ENCODE results near the gene MZT2A.
A peak's percentile ranks its signal among the peaks of the same experiment; 100 is the strongest.
"Not testable (repeated sequence)": the region's sequence is repeated elsewhere in the genome, so short reads cannot be mapped to it uniquely, and the experiment has no call there.

The MZT2A gene

DNA sequence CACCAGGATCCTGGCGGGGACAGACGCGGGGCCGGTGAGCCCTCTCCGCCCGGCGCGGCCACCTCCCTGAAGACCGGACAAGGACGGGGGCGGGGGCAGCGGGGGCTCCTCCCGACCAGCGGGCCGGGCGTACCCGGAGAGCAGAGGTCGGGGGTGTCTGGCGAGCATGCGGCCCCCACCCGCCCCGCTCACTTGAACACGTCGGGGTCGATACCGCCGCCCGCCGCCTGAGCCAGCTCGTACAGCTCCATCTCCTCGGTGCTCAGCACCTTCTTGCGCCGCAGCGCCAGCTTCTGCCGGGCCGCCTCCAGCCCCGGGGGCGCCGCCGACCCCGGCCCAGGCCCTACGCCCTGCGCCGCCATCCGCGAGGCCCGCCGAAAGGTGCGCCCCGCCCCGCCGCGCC lies at the start of gene MZT2A:
TSS of gene MZT2A (minus strand) at position 383 of the 403 bp plus-strand sequence. CDS start at position 362, 21 bp downstream.
- DNase-seq = not testable (repeated sequence)

- not testable (repeated sequence) for DNase-seq
Measured at GRCh38 chr2:131538856-131539255, 46.7 kb upstream of the MZT2A start.

DNA sequence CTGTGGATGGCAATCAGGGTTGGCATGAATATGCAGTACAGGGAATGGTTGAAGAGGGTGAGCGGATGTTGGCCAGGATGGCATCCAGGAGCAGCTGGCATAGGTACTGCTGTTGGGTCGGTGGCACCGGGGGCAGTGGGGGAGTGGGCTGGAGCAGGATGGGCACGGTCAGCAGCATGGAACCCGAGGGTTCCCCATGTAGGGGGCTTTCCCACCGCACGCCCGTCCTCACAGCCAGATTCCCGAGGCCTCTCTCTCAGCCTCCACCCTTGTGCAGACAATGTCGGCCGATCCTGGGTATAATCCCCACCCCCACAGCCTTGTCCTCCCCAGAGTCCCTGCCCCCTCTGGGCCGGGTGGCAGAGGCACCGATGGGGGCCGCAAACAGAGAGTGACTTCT lies 44.6 kb upstream of the MZT2A start:
- not testable (repeated sequence) for DNase-seq

- not testable (repeated sequence) for DNase-seq
Measured at GRCh38 chr2:131535951-131536826, 44.0 kb upstream of the MZT2A start.

- no peak for DNase-seq
Measured at GRCh38 chr2:131535526-131535925, 43.3 kb upstream of the MZT2A start.

GRCh38 chr2:131534965-131535364 lies 42.8 kb upstream of the MZT2A start:
- not testable (repeated sequence) for DNase-seq

DNA sequence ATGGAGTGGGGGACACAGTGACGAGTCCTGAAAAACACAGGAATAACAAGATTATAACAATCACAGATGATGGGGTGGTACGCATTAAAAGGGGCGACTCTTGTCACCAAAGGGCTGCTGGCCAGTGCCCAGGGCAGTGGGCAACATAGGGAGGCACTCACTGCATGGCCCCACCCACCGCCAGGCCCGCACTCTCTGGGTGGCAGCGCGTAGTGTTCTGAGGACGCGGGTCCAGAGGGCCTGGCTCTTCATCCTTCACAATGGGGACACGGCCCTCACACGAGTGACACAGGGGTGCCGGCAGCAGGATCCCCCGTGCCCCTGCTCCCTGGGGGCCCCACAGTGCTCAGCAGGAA lies 42.1 kb upstream of the MZT2A start:
- DNase-seq = not testable (repeated sequence)

GRCh38 chr2:131533609-131534316 lies 41.6 kb upstream of the MZT2A start:
- DNase-seq = not testable (repeated sequence)

DNA sequence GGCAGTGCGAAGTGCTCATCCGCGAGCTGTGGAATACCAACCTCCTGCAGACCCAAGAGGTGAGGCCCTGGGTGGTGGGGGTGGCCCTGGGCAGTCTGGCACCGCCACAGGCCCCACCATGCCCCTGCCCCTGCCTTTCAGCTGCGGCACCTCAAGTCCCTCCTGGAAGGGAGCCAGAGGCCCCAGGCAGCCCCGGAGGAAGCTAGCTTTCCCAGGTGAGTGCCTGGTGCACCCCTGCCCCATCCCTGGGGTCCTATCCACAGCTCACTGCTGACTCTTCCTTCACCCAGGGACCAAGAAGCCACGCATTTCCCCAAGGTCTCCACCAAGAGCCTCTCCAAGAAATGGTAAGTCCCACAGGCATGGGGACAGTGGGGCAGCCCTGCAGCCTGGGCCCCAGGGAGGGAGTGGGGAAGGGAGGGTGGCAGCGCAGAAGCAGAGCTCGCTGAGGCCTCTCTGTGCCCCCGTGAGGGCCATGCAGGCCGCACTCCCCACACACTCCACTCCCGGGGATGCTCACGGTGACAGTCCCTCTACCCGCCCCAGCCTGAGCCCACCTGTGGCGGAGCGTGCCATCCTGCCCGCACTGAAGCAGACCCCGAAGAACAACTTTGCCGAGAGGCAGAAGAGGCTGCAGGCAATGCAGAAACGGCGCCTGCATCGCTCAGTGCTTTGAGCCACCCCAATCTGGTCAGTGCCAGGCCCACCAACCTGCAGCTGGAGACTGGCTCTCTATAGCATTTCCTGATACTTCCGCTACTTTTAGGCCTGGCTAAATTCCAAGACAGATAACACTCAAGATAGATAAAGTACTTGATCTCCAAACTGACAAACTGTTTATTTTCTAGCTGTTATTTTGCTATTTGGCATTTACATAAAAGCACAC lies 40.8 kb upstream of the MZT2A start:
- not testable (repeated sequence) for DNase-seq

- DNase-seq = not testable (repeated sequence)
Measured at GRCh38 chr2:131531547-131532185, 39.5 kb upstream of the MZT2A start.

GRCh38 chr2:131530626-131531344 lies 38.6 kb upstream of the MZT2A start:
- DNase-seq = not testable (repeated sequence)

GRCh38 chr2:131529864-131530445 lies 37.8 kb upstream of the MZT2A start:
- DNase-seq = not testable (repeated sequence)

DNA sequence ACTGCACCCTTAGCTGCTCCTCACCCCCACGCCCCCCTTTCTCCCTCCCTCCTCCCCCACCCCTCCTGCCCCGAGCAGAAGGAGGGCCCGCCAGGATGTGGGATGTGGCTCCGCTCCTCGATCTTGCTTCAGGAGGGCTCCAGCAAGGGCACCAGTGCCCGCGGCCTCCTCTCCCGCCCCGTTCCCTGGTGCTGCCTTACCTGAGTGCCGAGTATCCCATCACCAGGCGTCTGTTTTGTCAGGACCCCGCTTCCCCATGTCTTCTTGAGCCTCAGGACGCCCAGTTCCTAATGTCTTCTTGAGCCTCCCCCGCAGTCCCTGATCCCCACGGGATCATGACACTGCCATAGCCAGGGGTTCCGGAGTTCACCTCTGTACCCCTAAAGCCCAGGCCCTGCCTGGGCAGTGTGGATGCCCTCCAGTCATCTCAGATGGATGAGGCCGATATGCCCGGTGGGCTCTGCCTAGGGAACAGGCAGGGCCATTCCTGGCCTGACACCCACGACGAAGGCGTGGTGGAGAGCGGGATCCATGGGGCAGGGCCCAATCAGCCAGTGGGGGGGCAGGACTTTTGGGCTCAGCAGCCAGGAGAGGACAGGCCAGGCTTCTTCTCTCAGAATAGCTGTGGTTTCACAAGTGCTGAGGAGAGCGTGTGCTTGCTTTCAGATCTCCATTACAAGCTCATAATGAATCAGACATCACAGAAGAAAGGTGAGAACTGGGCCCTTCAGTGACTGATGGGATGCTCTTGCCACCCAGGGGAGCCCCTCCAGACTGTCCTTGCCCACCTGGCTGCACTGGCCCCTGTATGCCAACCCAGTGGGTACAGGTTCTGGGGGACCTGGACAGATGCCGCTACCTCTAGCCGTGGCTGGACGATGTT lies 37.0 kb upstream of the MZT2A start:
- not testable (repeated sequence) for DNase-seq

- DNase-seq = peak; percentile 73
Measured at GRCh38 chr2:131527131-131528001, 35.2 kb upstream of the MZT2A start, which contains the start of gene CCDC74A. Gene CCDC74A, plus strand, starts transcription at chr2:131527888. Its CDS starts 83 bp downstream, at chr2:131527971.

GRCh38 chr2:131525256-131525655 lies 33.1 kb upstream of the MZT2A start:
- not testable (repeated sequence) for DNase-seq

DNA sequence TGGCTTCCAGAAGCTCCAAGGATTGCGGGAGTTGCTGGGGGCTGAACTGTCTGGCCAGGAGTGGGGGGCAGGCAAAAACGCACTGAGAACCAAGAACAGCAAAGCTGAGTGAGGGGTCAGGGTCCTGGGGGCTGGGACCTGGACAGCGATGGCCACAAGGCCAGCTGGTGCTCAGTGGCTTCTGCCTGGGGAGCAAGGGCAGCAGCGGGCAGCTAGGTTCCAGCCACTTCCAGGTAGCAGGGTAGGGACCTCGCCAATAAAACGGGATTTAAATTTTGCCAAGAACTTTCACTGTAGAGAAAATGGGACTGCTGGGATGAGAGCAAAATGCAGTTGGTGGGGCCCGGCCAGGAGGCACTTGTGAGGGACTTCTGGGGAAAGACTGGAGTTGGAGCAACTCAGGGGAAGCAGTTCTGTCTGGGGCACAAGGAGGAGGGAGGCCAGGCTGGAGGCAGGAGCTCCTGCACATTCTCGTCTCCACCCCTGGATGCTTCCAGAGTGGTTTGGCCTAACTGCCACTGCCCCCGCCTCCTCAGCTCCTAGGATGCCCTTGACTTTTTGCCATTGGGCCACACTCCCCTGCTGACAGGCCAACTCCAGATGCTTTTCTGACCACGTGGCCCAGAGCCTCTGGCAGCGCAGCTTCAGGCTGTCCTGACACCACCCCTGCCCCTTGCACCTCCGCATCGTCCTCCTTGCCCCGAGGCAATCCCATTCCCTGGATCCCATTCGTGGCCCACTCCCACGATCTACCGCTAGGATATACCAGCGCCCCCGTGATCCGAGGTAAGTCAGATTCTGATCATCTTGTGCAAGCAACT lies 30.0 kb upstream of the MZT2A start:
- no peak for DNase-seq

DNA sequence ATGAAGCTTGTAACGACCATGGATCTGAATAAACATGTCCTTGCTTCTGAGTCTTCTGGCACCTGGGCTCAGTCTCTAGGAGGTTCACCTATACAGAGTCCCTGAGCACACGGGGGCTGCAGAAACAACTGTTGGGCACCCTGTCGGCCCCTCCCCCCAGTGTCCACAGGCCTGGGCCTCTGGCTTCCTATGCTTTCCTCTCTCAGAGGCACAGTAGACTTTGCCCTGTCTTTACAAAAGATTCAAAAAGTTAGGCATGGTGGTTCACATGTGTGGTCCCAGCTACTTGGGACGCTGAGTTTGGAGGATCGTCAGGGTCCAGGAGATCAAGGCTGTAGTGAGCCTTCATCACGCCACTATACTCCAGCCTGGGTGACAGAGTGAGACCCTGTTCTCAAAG lies 29.3 kb upstream of the MZT2A start:
- not testable (repeated sequence) for DNase-seq

DNA sequence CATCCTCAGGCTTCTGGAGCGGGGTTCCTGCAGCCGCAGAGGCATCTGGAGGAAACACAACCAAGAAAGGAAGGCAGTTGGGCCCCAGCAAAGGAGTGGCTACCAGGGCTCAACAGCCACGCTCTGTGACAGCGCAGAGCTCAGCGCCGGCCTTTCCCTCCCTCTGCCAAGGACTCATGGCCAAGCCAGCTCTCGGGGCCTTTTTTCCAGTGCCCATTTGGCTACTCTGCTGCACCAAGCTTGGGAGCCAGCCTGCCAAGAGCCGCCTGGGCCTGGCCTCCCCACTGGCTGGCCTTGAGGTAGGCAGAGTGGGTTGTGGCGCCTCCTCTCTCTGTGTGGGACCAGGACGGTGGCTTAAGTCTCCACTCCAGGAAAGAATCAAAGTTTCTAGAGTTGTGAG lies 28.3 kb upstream of the MZT2A start:
- no peak for DNase-seq

Data from NCI-H1048 (cell line).